Astrocyte of the spinal cord (primary cell): ENCODE data around the gene ZGRF1.

Experiments used
- DNase-seq: peaks from one replicate; pipeline ENCODE4 v3.0.0; 2011; ENCODE audit warnings: low read depth, low spot score
- H3K4me3 ChIP-seq: 2 replicates; pipeline ENCODE4 v1.5.1; 2011; ENCODE audit warnings: low read depth, mild to moderate bottlenecking, low read length, moderate library complexity
- CTCF ChIP-seq: IDR thresholded peaks from 2 replicates; pipeline ENCODE4 v1.5.1; 2012; ENCODE audit warnings: low read depth, mild to moderate bottlenecking, low read length, inconsistent platforms
- in situ Hi-C: cut with HindIII; loops from 2 replicates; pipeline ENCODE4 v1.10.0; 2017; ENCODE audit warnings: low sequenced_read_pairs

ZGRF1 gene

DNA sequence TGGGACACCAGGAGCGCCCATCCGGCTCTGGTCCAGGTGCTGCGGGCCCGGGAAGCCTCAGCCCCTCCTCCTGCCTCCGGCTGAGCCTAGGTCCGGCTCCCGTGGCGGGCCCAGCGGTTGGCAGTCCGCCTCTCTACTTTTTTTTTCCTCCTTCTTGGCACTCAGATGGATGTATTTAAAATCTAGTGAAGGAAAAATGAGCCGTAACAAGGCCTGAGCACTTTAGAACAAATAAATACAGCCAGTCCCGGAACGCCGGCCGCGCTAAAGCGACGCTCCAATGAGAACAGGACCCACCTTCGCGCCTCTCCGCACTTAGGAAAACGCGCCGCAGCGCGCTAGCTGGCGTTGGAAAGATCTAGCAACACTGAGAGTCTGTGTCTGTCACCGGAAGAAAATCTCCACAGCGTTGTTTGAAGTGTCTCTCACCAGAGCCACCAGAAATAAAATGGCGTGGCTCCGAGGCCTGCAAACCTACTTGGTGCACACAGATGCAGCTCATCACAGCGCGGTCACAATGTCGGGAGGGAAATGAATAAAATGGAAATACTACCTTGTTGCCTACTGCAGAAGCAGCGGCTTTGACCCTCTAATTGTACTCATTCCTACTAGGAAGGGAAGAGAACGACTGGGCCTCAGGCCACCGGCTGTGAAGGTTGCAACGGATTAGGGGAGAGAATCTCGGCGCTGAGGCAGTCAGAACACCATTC, 125.5 kb downstream of the ZGRF1 start:
- in situ Hi-C loops, result no loop called here
- no peak for TF ChIP-seq CTCF
- DNase-seq, result no peak
- no peak overlapping the region for H3K4me3 ChIP-seq

GRCh38 chr4:112510291-112511092, 126.2 kb downstream of the ZGRF1 start:
- TF ChIP-seq CTCF, result no peak
- H3K4me3 ChIP-seq, result peak overlapping the region; percentile 7
- in situ Hi-C loops, result no loop called here
- no peak for DNase-seq

DNA sequence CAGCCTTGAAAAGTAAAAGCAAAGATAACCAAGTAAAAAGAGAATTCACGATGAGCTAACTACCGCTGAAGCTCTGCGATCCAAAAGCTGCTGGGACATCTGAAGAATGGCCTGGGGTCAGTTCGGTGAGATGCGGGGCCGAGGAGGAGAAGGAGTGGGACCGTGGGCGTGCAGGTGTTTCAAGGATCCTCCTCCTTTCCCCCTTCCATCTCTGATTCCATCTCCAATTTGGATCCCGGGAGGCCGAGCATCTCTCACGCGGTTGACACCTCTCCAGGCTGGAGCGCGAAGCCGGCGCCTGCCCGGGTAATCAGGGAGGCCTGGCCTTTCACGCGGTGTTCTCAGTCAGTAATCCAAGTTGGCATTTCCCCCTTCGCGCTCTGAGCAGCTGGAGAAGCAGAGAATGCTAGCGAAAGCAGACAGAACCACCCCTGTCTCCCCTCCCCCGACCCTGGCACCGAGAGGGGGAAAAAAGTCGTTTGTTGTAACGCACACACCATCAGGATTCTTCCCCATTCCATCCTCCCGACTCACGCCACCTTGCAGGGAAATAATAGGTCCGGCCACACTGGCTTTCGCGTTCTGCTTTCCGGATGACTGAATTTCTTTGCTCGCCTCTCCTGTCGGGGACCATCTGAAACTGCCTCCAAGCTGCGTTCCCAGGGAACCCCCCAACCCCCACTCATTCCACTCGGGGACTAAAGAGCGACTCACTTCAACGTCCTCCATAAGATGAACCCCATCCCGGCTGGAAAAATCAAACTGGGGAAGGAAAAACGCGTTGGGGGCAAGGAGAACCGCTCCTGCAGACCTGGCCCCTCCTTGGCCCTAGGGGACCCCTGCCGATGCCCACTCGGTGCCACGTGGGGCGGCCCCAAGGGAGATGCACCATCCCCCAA, 127.2 kb downstream of the ZGRF1 start:
- H3K4me3 ChIP-seq, result no peak overlapping the region
- in situ Hi-C loops, result no loop called here
- DNase-seq, result no peak
- no peak for TF ChIP-seq CTCF

DNA sequence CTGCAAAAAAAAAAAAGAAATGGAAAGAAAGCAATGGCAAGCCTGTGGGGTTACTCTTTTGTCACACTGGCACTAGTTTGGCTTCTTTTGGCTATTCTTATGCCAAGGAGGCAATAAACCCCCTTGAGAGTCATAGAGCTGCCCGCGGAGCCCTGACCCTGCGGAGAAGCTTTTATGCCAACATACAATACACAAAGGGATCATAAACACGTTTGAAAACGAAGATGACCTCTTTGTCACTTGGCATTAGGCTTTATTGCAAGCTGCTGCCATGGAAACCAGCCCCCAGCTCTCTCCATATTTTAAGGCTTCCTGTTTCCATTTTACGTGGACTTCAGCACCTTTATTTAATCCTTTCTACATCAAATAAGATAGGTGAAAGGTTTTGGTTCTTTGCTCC, 128.4 kb downstream of the ZGRF1 start:
- no peak for DNase-seq
- no peak for TF ChIP-seq CTCF
- in situ Hi-C loops, result no loop called here
- H3K4me3 ChIP-seq, result no peak overlapping the region

DNA sequence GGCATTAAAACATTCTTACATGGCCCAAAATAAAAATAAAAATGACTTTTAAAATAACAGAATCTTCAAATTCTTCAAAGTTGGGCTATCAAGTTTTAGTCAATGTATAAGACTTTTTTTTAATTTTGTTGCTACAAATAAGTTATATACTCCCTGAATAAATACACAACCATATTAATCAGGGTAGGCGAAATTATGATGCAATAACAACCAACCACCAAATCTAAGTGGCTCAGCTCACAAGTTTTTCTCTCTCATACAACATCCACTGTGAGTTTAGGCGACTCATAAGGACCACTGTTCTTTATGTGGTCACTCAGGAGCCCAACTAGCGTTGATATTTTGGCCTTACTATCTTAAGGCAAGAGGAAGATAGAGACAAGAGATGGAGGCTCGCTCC, 131.9 kb downstream of the ZGRF1 start:
- in situ Hi-C loops, result no loop called here

More for the DNA sequence above, 131.9 kb downstream of the ZGRF1 start:
- H3K4me3 ChIP-seq, result no peak overlapping the region
- no peak for TF ChIP-seq CTCF
- no peak for DNase-seq
